IgD-negative memory B cell (primary cell): ENCODE data around the gene TMSB15B. TPM values are rescaled to one million over a fixed set of nuclear protein-coding genes. Genes with fewer than 3 reads are reported as not detected.
"Not testable (repeated sequence)": the region's sequence is repeated elsewhere in the genome, so short reads cannot be mapped to it uniquely, and the experiment has no call there.

ENCODE experiments used
- H3K27ac Mint-ChIP-seq, 3 donors: one replicate each; pipeline ENCODE4 v1.8.0; 2020 to 2022; ENCODE audit warnings: mild to moderate bottlenecking in 3 of 3, mixed read lengths in 3 of 3, moderate library complexity in 1 of 3
- H3K27me3 Mint-ChIP-seq: one replicate; pipeline ENCODE4 v1.8.0; 2021; ENCODE audit warnings: mixed read lengths
- H3K36me3 Mint-ChIP-seq: one replicate; pipeline ENCODE4 v1.8.0; 2020; ENCODE audit warnings: mild to moderate bottlenecking, mixed read lengths
- H3K4me1 Mint-ChIP-seq, 3 donors: one replicate each; pipeline ENCODE4 v1.8.0; 2020 to 2022; ENCODE audit warnings: mixed read lengths in 3 of 3, mild to moderate bottlenecking in 1 of 3
- H3K4me3 Mint-ChIP-seq, 4 donors: one replicate each; pipeline ENCODE4 v1.8.0; 2020 to 2022; ENCODE audit warnings: mild to moderate bottlenecking in 4 of 4, mixed read lengths in 4 of 4, moderate library complexity in 3 of 4
- H3K9me3 Mint-ChIP-seq, 3 donors: one replicate each; pipeline ENCODE4 v1.8.0; 2020 to 2021; ENCODE audit warnings: mixed read lengths in 3 of 3, mild to moderate bottlenecking in 1 of 3
- polyA plus RNA-seq: library from polyadenylated mRNA; unstranded; fragments of 300-500 nt; fragmentation: Illumina TruSeq; gene quantifications from one replicate; pipeline ENCODE4 v1.2.3, GENCODE V29; 2021

The TMSB15B gene
- polyA plus RNA-seq = 13.8 TPM

- H3K27ac Mint-ChIP-seq, H3K27me3 Mint-ChIP-seq, H3K36me3 Mint-ChIP-seq, H3K9me3 Mint-ChIP-seq, H3K4me1 Mint-ChIP-seq, H3K4me3 Mint-ChIP-seq: not testable (repeated sequence)
Measured at GRCh38 chrX:103962411-103963278, at the start of gene TMSB15B. Gene TMSB15B, plus strand, starts transcription at chrX:103962627.

GRCh38 chrX:103913356-103914020 is 48.9 kb upstream of the TMSB15B start:
- H3K4me1 Mint-ChIP-seq = peaks cover 0 to 5% (median 2%) of the 10 kb centered on the region in 3 donors
- H3K27ac Mint-ChIP-seq = no peak overlapping the region
- H3K27me3 Mint-ChIP-seq = peaks cover 1% of the 10 kb centered on the region
- no peak overlapping the region for H3K4me3 Mint-ChIP-seq
- H3K36me3 Mint-ChIP-seq = no peaks in the 10 kb centered on the region
- H3K9me3 Mint-ChIP-seq = no peaks in the 10 kb centered on the region

GRCh38 chrX:103918050-103918449 is 44.4 kb upstream of the TMSB15B start:
- Mint-ChIP-seq H3K4me1 (peaks cover 6 to 11% (median 10%) of the 10 kb centered on the region in 3 donors), H3K27me3 (peaks cover 1% of the 10 kb centered on the region), H3K27ac (peak overlapping the region; percentile 57 to 91 (median 87)), H3K4me3 (peak overlapping the region; percentile 87 to 97 (median 91)), H3K9me3 (no peaks in the 10 kb centered on the region), H3K36me3 (no peaks in the 10 kb centered on the region)

GRCh38 chrX:103918571-103919269 is 43.7 kb upstream of the TMSB15B start:
- H3K4me3 Mint-ChIP-seq = peak overlapping the region; percentile 87 to 97 (median 91)
- no peaks in the 10 kb centered on the region for H3K36me3 Mint-ChIP-seq
- H3K4me1 Mint-ChIP-seq = peaks cover 6 to 11% (median 10%) of the 10 kb centered on the region in 3 donors
- peak overlapping the region; percentile 57 to 91 (median 87) for H3K27ac Mint-ChIP-seq
- H3K27me3 Mint-ChIP-seq = peaks cover 1% of the 10 kb centered on the region
- no peaks in the 10 kb centered on the region for H3K9me3 Mint-ChIP-seq

GRCh38 chrX:103919270-103919637 is 43.2 kb upstream of the TMSB15B start:
- H3K27ac Mint-ChIP-seq = peak overlapping the region; percentile 57 to 91 (median 87)
- peak overlapping the region; percentile 87 to 97 (median 91) for H3K4me3 Mint-ChIP-seq
- H3K27me3 Mint-ChIP-seq = peaks cover 1% of the 10 kb centered on the region
- H3K9me3 Mint-ChIP-seq = no peaks in the 10 kb centered on the region
- no peaks in the 10 kb centered on the region for H3K36me3 Mint-ChIP-seq
- peaks cover 6 to 11% (median 10%) of the 10 kb centered on the region in 3 donors for H3K4me1 Mint-ChIP-seq

GRCh38 chrX:103920515-103920914 is 41.9 kb upstream of the TMSB15B start:
- H3K27ac Mint-ChIP-seq = not testable (repeated sequence)

GRCh38 chrX:103927030-103927429 is 35.4 kb upstream of the TMSB15B start:
- Mint-ChIP-seq H3K27ac (no peak overlapping the region), H3K4me3 (peak overlapping the region in 1 of 4 donors; percentile 65), H3K27me3 (no peaks in the 10 kb centered on the region), H3K36me3 (peaks cover 1% of the 10 kb centered on the region), H3K9me3 (no peaks in the 10 kb centered on the region), H3K4me1 (peaks cover 8 to 10% (median 8%) of the 10 kb centered on the region in 3 donors)

More at GRCh38 chrX:103920515-103920914, 41.9 kb upstream of the TMSB15B start:
- H3K9me3 Mint-ChIP-seq, H3K36me3 Mint-ChIP-seq, H3K27me3 Mint-ChIP-seq: not testable (repeated sequence)
- Mint-ChIP-seq H3K4me3 (peak overlapping the region in 3 of 4 donors; percentile 9 to 32 (median 30)), H3K4me1 (peaks cover 6 to 17% (median 11%) of the 10 kb centered on the region in 3 donors)

- Mint-ChIP-seq H3K36me3 (peaks cover 1% of the 10 kb centered on the region), H3K27ac (no peak overlapping the region), H3K4me1 (peaks cover 8 to 12% (median 8%) of the 10 kb centered on the region in 3 donors), H3K4me3 (no peak overlapping the region), H3K9me3 (no peaks in the 10 kb centered on the region), H3K27me3 (no peaks in the 10 kb centered on the region)
Measured at GRCh38 chrX:103927633-103928032, 34.8 kb upstream of the TMSB15B start.

- H3K27ac Mint-ChIP-seq = no peak overlapping the region
- peaks cover 0 to 3% (median 3%) of the 10 kb centered on the region in 3 donors for H3K4me1 Mint-ChIP-seq
- H3K9me3 Mint-ChIP-seq = peaks cover 0 to 2% (median 0%) of the 10 kb centered on the region in 3 donors
- H3K27me3 Mint-ChIP-seq = no peaks in the 10 kb centered on the region
- H3K36me3 Mint-ChIP-seq = peaks cover 3% of the 10 kb centered on the region
- H3K4me3 Mint-ChIP-seq = no peak overlapping the region
Measured at GRCh38 chrX:103932133-103932532, 30.3 kb upstream of the TMSB15B start.

- not testable (repeated sequence) for H3K27ac Mint-ChIP-seq, H3K27me3 Mint-ChIP-seq, H3K36me3 Mint-ChIP-seq, H3K4me1 Mint-ChIP-seq, H3K9me3 Mint-ChIP-seq
- peak overlapping the region in 1 of 4 donors; percentile 42 for H3K4me3 Mint-ChIP-seq
Measured at GRCh38 chrX:103940257-103940656, 22.2 kb upstream of the TMSB15B start.

GRCh38 chrX:103941201-103941975 is 21.0 kb upstream of the TMSB15B start:
- Mint-ChIP-seq H3K4me3 (peak overlapping the region in 1 of 4 donors; percentile 63), H3K9me3 (no peaks in the 10 kb centered on the region), H3K27me3 (no peaks in the 10 kb centered on the region), H3K27ac (no peak overlapping the region), H3K36me3 (peaks cover 3% of the 10 kb centered on the region), H3K4me1 (peaks cover 0 to 4% (median 1%) of the 10 kb centered on the region in 3 donors)

GRCh38 chrX:103949506-103949905 is 12.9 kb upstream of the TMSB15B start:
- no peak overlapping the region for H3K4me3 Mint-ChIP-seq
- H3K27ac Mint-ChIP-seq = no peak overlapping the region
- H3K27me3 Mint-ChIP-seq = no peaks in the 10 kb centered on the region
- peaks cover 2% of the 10 kb centered on the region for H3K36me3 Mint-ChIP-seq
- no peaks in the 10 kb centered on the region for H3K4me1 Mint-ChIP-seq
- no peaks in the 10 kb centered on the region for H3K9me3 Mint-ChIP-seq

GRCh38 chrX:103953353-103953752 is 9.1 kb upstream of the TMSB15B start:
- Mint-ChIP-seq H3K4me1 (no peaks in the 10 kb centered on the region), H3K9me3 (no peaks in the 10 kb centered on the region), H3K27me3 (no peaks in the 10 kb centered on the region), H3K36me3 (no peaks in the 10 kb centered on the region), H3K4me3 (no peak overlapping the region), H3K27ac (no peak overlapping the region)

GRCh38 chrX:103954259-103954658 is 8.2 kb upstream of the TMSB15B start:
- no peaks in the 10 kb centered on the region for H3K27me3 Mint-ChIP-seq
- H3K36me3 Mint-ChIP-seq = no peaks in the 10 kb centered on the region
- H3K4me1 Mint-ChIP-seq = no peaks in the 10 kb centered on the region
- no peaks in the 10 kb centered on the region for H3K9me3 Mint-ChIP-seq
- H3K4me3 Mint-ChIP-seq = no peak overlapping the region
- no peak overlapping the region for H3K27ac Mint-ChIP-seq
